Activated CD4-positive, alpha-beta memory T cell treated with anti-CD3 and anti-CD28 coated beads, Interleukin-2, amount 10 ng/mL, durations not matched to agents 7 days and 5 days (primary cell): ENCODE data around the gene ATF6. TPM values are rescaled to one million over a fixed set of nuclear protein-coding genes. Genes with fewer than 3 reads are reported as not detected.

Experiments
- CTCF ChIA-PET: fragments of 350-600 bp; sonication (Branson Sonifier 250); formaldehyde crosslinking; loops from one replicate; lab custom pipeline; 2021; ENCODE audit warnings: antibody characterized with exemption, inconsistent platforms; lab: Charles Lee
- POLR2A ChIA-PET: fragments of 350-600 bp; sonication (Branson Sonifier 250); formaldehyde crosslinking; loops from one replicate; lab custom pipeline; 2021; ENCODE audit warnings: antibody characterized with exemption; lab: Charles Lee
- DNase-seq: peaks from one replicate; pipeline ENCODE4 v3.0.0-alpha.2; 2020
- H3K27ac Mint-ChIP-seq: one replicate; pipeline ENCODE4 v1.8.0; 2021; ENCODE audit warnings: mild to moderate bottlenecking, mixed read lengths
- H3K27me3 Mint-ChIP-seq: one replicate; pipeline ENCODE4 v1.8.0; 2021; ENCODE audit warnings: mixed read lengths
- H3K36me3 Mint-ChIP-seq: one replicate; pipeline ENCODE4 v1.8.0; 2021; ENCODE audit warnings: low read depth, mixed read lengths
- H3K4me1 Mint-ChIP-seq: one replicate; pipeline ENCODE4 v1.8.0; 2021; ENCODE audit warnings: mixed read lengths
- H3K4me3 Mint-ChIP-seq: one replicate; pipeline ENCODE4 v1.8.0; 2021; ENCODE audit warnings: mild to moderate bottlenecking, mixed read lengths
- H3K9me3 Mint-ChIP-seq: one replicate; pipeline ENCODE4 v1.8.0; 2021; ENCODE audit warnings: mixed read lengths
- total RNA-seq, 2 experiments: library from RNA; stranded (reverse); gene quantifications; one replicate each; pipeline ENCODE4 v1.2.3, GENCODE V29; 2021

ATF6 gene
- total RNA-seq, 2 experiments from 2014 or later = 19.3 TPM

DNA sequence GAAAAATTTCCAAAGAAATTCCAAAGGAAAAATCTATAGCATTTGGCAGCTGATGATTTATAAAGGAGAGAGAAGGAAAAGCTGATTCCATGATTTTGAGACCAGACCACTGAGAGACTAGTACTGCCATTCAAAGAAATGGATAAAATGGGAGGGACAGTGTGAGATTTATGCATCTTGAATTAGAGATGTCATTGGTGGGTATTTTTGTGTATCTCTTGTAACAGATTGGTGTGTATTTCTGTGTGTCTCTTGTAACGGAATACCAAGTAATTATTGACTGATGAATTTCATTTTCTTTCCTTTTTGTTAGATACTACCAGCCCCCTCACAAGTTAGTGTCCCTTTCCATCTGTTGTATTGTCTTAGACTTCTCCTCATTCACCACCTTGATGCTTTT is 155.4 kb downstream of the ATF6 start:
- Mint-ChIP-seq H3K27me3 (no peaks in the 10 kb centered on the region), H3K4me1 (peaks cover 13% of the 10 kb centered on the region), H3K27ac (no peak overlapping the region), H3K4me3 (no peak overlapping the region), H3K36me3 (peaks cover 30% of the 10 kb centered on the region), H3K9me3 (no peaks in the 10 kb centered on the region)
- ChIA-PET CTCF (no interaction called here), POLR2A (no interaction called here)
- DNase-seq = no peak

GRCh38 chr1:161921990-161922389 is 155.9 kb downstream of the ATF6 start:
- no peak overlapping the region for H3K27ac Mint-ChIP-seq

DNA sequence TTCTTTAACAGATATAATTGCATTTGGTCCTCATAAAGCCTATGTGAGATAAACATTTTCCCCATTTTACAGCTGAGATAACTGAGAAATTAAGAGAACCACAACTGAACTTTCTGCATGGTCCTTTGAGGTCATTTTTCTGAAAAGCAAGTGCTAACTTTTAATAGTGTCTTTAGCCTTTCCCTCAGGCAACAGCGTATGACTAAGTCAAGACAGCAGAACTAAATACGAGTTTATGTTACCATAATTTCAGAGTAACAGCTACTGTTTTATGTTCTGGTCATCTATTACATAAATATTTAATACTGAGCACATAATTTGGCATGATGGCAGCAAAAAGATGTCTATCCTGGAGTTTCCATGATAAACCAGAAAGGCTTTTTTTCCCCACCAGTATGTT is 161.9 kb downstream of the ATF6 start:
- no peaks in the 10 kb centered on the region for H3K27me3 Mint-ChIP-seq
- H3K4me1 Mint-ChIP-seq = no peaks in the 10 kb centered on the region
- ChIA-PET CTCF (no interaction called here), POLR2A (no interaction called here)
- H3K9me3 Mint-ChIP-seq = no peaks in the 10 kb centered on the region
- H3K4me3 Mint-ChIP-seq = no peak overlapping the region
- no peak overlapping the region for H3K27ac Mint-ChIP-seq
- no peak for DNase-seq
- H3K36me3 Mint-ChIP-seq = peaks cover 13% of the 10 kb centered on the region

More at GRCh38 chr1:161921990-161922389, 155.9 kb downstream of the ATF6 start:
- ChIA-PET CTCF (no interaction called here), POLR2A (no interaction called here)
- no peak for DNase-seq
- peaks cover 31% of the 10 kb centered on the region for H3K36me3 Mint-ChIP-seq
- no peaks in the 10 kb centered on the region for H3K27me3 Mint-ChIP-seq
- no peaks in the 10 kb centered on the region for H3K9me3 Mint-ChIP-seq
- peaks cover 13% of the 10 kb centered on the region for H3K4me1 Mint-ChIP-seq
- no peak overlapping the region for H3K4me3 Mint-ChIP-seq

GRCh38 chr1:161929137-161929536 is 163.0 kb downstream of the ATF6 start:
- peaks cover 10% of the 10 kb centered on the region for H3K36me3 Mint-ChIP-seq
- peaks cover 9% of the 10 kb centered on the region for H3K4me1 Mint-ChIP-seq
- H3K4me3 Mint-ChIP-seq = no peak overlapping the region
- CTCF ChIA-PET = no interaction called here
- no peak for DNase-seq
- POLR2A ChIA-PET = no interaction called here
- no peaks in the 10 kb centered on the region for H3K27me3 Mint-ChIP-seq
- no peaks in the 10 kb centered on the region for H3K9me3 Mint-ChIP-seq
- no peak overlapping the region for H3K27ac Mint-ChIP-seq

DNA sequence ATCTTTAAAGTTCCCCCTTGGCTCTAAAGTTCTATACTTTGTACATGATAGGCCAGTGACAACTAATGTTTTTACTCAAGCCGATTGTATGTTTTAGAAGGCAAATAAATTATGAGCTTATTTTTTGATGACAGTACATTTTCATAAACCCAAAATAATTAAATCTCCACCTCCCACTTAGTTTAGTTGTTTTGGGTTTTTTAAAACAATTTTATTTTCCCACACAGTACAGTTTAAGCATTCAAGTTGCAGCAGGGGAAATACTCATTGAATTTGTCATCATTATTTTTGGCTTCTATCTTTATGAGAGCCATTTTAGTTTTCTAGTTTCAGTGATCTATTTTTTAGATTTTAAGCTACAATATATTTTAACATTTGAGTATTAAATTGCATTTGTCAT is 163.9 kb downstream of the ATF6 start:
- Mint-ChIP-seq H3K36me3 (peaks cover 10% of the 10 kb centered on the region), H3K4me3 (no peak overlapping the region), H3K9me3 (no peaks in the 10 kb centered on the region), H3K27me3 (no peaks in the 10 kb centered on the region), H3K27ac (no peak overlapping the region), H3K4me1 (peaks cover 17% of the 10 kb centered on the region)
- ChIA-PET POLR2A (no interaction called here), CTCF (no interaction called here)
- no peak for DNase-seq

DNA sequence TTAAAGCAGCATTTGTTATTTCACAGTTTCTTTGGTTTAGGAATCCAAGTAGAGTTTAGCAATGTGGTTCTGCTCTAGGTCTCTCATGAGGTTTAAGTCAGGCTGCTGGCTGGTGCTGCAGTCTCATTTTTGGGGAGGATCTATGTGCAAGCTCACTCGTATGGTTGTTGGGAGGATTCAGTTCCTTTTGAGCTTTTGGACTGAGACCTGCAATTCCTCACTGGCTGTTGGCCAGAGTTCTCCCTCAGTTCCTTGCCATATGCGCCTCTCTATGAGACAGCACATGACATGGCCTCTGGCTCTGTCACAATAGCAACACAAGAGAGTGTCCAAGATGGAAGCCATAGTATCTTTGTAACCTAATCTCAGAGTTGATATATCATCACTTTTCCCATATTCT is 166.5 kb downstream of the ATF6 start:
- H3K4me3 Mint-ChIP-seq = no peak overlapping the region
- H3K4me1 Mint-ChIP-seq = peaks cover 17% of the 10 kb centered on the region
- POLR2A ChIA-PET = interaction anchor here (1.7 kb wide), 1 partner anchor 18 kb away, joined by 4 read pairs; no protein-coding TSS in a partner anchor
- no peak for DNase-seq
- no peaks in the 10 kb centered on the region for H3K27me3 Mint-ChIP-seq
- CTCF ChIA-PET = no interaction called here
- H3K36me3 Mint-ChIP-seq = peaks cover 6% of the 10 kb centered on the region
- no peak overlapping the region for H3K27ac Mint-ChIP-seq
- no peaks in the 10 kb centered on the region for H3K9me3 Mint-ChIP-seq

- H3K27me3 Mint-ChIP-seq = no peaks in the 10 kb centered on the region
- peak overlapping the region; percentile 34 for H3K27ac Mint-ChIP-seq
- H3K4me1 Mint-ChIP-seq = peaks cover 17% of the 10 kb centered on the region
- peaks cover 6% of the 10 kb centered on the region for H3K36me3 Mint-ChIP-seq
- no peaks in the 10 kb centered on the region for H3K9me3 Mint-ChIP-seq
- no peak overlapping the region for H3K4me3 Mint-ChIP-seq
- ChIA-PET POLR2A (interaction anchor here (1.0 to 1.7 kb wide), 2 partner anchors 10 to 19 kb away, joined by 3 to 4 read pairs; no protein-coding TSS in a partner anchor), CTCF (interaction anchor here (1.0 to 1.4 kb wide), 4 partner anchors 30 to 142 kb away, joined by 3 read pairs; no protein-coding TSS in a partner anchor)
- no peak for DNase-seq
Measured at GRCh38 chr1:161933592-161934588, 167.8 kb downstream of the ATF6 start.

- no peak for DNase-seq
- H3K4me1 Mint-ChIP-seq = peaks cover 17% of the 10 kb centered on the region
- no peaks in the 10 kb centered on the region for H3K27me3 Mint-ChIP-seq
- no peak overlapping the region for H3K27ac Mint-ChIP-seq
- ChIA-PET CTCF (no interaction called here), POLR2A (no interaction called here)
- no peak overlapping the region for H3K4me3 Mint-ChIP-seq
- peaks cover 4% of the 10 kb centered on the region for H3K36me3 Mint-ChIP-seq
- no peaks in the 10 kb centered on the region for H3K9me3 Mint-ChIP-seq
Measured at GRCh38 chr1:161935264-161935663, 169.1 kb downstream of the ATF6 start.

DNA sequence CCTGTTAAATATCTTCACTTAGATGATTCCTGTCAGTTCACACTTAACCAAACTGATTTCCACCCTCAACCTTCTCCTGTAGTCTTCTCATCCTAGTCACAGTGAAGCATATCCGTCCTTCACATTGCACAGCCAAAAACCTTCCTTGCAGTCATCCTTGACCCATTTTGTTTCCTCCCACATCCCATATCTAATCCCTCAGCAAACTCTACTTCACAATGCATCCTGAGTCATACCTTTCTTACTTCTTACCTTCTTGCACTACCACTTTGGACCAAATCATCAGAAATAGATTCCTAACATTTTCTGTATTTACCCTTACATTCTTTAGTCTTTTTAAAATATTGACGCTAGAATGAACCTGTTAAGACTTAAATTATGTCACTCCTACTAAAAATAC is 170.7 kb downstream of the ATF6 start:
- Mint-ChIP-seq H3K9me3 (no peaks in the 10 kb centered on the region), H3K4me3 (no peak overlapping the region), H3K36me3 (peaks cover 4% of the 10 kb centered on the region), H3K27me3 (no peaks in the 10 kb centered on the region), H3K4me1 (peaks cover 17% of the 10 kb centered on the region), H3K27ac (no peak overlapping the region)
- CTCF ChIA-PET = no interaction called here
- POLR2A ChIA-PET = no interaction called here
- no peak for DNase-seq

- DNase-seq = no peak
- Mint-ChIP-seq H3K36me3 (peaks cover 25% of the 10 kb centered on the region), H3K4me1 (no peaks in the 10 kb centered on the region), H3K27me3 (no peaks in the 10 kb centered on the region), H3K27ac (no peak overlapping the region), H3K4me3 (no peak overlapping the region), H3K9me3 (no peaks in the 10 kb centered on the region)
- CTCF ChIA-PET = interaction anchor here (0.7 kb wide), 1 partner anchor 203 kb away, joined by 3 read pairs; no protein-coding TSS in a partner anchor
- POLR2A ChIA-PET = no interaction called here
Measured at GRCh38 chr1:161940866-161941591, 174.9 kb downstream of the ATF6 start.

DNA sequence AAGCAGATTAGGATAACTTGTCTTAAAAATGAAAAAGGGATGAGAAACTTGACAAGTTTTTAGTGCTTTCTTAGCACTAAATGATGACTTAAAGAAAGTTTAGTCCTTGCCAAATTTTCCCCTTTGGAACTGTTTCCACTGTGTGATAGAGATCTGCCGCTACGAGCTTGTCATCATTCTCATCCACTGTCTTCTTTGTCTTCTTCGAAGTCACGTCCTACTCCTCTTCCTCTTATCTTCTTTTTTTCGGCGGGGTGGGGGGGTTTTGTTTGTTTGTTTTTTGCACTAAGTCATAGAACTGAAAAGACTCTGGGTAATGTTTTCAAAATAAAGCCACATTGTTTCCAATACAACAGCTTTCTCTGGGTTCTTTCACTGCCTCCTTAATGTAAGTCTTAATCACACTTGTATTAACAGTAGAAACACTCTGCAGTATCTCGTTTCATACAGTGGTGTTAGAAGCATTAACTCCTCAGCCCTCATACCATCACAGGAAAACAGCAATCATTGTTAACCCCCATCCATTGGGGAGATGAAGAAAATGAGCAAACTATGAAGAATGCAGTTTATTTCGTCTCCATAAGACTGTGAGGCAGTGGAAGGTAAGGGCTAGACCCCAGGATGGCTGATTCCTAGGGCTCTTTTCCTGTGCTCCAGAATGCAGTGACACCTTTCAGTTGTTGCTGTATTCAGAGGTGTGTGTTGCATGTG is 175.8 kb downstream of the ATF6 start:
- no peak overlapping the region for H3K4me3 Mint-ChIP-seq
- no peak overlapping the region for H3K27ac Mint-ChIP-seq
- H3K4me1 Mint-ChIP-seq = no peaks in the 10 kb centered on the region
- ChIA-PET CTCF (interaction anchor here (0.7 kb wide), 1 partner anchor 204 kb away, joined by 3 read pairs; no protein-coding TSS in a partner anchor), POLR2A (no interaction called here)
- peaks cover 21% of the 10 kb centered on the region for H3K36me3 Mint-ChIP-seq
- DNase-seq = no peak
- no peaks in the 10 kb centered on the region for H3K27me3 Mint-ChIP-seq
- no peaks in the 10 kb centered on the region for H3K9me3 Mint-ChIP-seq

DNA sequence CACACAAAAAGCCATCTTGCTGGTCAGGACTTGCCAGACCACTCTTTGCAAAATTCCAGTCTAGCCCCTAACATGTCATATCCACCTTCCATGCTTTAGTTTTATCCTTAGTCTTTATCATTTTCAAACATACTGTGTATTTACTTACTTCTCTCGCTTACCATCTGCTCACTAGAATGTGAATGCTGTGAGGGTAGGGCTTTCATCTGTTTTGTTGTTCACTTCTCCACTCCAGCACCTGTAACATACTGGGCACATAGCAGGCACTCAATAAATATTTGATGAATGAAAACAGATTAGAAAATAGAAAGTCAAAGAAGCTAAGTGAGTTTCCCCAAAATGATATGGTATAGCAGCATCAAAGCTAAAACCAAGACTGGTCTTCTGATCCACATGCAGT is 177.6 kb downstream of the ATF6 start:
- ChIA-PET CTCF (interaction anchor here (1.1 kb wide), 1 partner anchor 93 kb away, joined by 3 read pairs; no protein-coding TSS in a partner anchor), POLR2A (interaction anchor here (1.2 kb wide), 1 partner anchor 9 kb away, joined by 3 read pairs; no protein-coding TSS in a partner anchor)
- Mint-ChIP-seq H3K27ac (no peak overlapping the region), H3K9me3 (no peaks in the 10 kb centered on the region), H3K27me3 (no peaks in the 10 kb centered on the region), H3K36me3 (peaks cover 27% of the 10 kb centered on the region), H3K4me3 (no peak overlapping the region), H3K4me1 (no peaks in the 10 kb centered on the region)
- no peak for DNase-seq
